ENCODE data around the gene GOLGA6L7.
A peak's percentile ranks its signal among the peaks of the same experiment; 100 is the strongest.
"Not testable (repeated sequence)": the region's sequence is repeated elsewhere in the genome, so short reads cannot be mapped to it uniquely, and the experiment has no call there.

GOLGA6L7 gene

GRCh38 chr15:28848521-28848920 lies at the start of gene GOLGA6L7:
Gene GOLGA6L7, minus strand, starts transcription at chr15:28848644. Its CDS starts 95 bp downstream, at chr15:28848549.
- not testable (repeated sequence) for DNase-seq

GRCh38 chr15:28897861-28898585 lies 49.6 kb upstream of the GOLGA6L7 start:
- DNase-seq, result no peak

DNA sequence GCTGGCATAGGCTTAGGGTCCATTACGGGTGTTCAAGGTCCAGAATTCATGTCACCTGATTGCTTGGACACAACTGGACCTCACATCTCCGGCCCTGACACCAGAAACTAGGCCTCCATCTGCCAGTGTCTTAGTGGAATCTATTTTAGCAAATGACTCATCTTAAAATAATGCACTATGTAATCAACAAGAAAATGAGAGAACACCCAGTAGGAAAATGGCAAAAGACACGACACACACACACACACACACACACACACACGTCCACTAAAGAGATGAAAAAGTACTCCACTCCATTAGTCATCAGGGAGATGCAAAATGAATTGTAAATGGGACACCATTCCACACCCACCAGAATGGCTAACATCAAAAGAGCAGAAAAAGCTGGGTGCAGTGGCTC lies 48.5 kb upstream of the GOLGA6L7 start:
- DNase-seq, result no peak

- DNase-seq, result no peak
Measured at GRCh38 chr15:28895566-28895965, 47.1 kb upstream of the GOLGA6L7 start.

DNA sequence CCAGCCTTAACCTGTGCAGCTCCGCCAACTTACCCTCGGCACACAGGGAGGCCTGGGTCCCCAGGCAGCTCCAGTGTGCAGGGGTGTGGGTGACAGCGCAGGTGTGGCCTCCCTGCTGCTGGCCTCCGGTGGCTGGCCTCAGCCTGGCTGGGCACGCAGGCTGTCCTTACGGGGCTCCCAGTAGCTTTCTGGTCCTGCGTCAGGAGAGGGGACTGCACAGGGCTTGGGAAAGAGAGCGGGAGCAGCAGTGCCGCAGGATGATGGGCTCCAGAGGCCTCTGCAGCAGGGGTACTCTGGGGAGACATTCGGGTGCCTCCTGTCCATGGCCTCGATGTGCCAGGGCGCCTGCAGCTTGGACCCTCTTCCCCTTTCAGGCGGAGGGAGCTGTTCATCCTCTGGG lies 46.7 kb upstream of the GOLGA6L7 start:
- DNase-seq, result no peak

DNA sequence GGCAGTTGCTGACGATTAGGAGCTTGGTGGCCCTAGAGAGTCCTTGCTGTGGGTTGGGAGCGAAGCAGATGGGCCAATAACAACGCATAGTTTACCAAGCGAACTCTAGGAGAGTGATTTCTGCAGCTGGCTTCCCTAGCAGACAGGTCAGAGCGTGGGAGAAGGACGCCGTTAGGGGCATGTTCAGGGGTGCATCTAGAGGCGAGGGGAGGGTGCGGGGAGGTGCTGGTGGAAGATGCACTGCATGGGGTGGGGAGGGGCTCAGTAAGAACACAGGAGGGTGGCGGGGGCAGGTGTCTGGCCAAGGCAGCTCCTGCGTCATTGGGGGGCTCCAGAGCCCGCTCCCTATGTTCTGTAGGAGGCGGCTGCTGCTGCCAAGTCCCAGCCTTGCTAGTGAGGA lies 46.2 kb upstream of the GOLGA6L7 start:
- DNase-seq, result no peak

DNA sequence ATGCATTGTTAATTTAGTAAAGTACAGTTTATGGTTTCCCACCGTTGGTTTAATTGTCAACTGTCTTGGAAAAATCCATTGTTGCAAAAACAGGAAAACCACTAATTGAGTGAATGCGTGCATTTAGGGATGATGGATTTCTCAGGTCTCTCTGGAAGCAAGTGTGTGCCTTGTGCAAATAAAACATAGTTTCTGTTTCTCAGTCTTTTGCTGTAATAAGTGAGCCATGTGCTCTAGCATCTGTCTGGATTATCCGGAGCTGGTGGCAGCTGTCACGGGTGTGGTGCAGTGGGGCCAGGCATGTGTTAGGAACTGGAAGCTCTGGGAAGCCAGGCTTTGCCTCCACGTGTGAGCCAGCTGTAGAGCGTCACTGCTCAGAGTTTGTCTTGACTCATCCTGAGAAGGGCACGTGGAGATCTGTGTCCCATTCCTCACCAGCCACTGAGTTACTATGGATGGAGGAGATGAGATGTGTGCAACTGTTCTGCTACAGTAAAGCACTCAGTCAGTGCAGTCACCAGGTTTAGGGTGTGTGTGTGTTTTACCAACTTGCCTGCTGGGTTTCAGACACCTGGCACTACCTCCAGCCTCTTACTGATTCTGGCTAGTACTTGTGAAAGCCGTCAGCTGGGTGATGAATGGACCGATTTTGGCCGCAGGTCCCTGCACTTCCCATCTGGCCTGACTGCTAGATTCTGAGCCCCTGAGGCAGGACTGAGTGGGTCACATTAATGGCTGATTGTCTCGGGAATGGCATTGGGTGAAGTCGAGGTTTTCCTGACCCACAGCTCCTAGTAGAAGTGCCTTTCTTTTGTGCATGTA lies 44.6 kb upstream of the GOLGA6L7 start:
- DNase-seq, result peak; percentile 14

DNA sequence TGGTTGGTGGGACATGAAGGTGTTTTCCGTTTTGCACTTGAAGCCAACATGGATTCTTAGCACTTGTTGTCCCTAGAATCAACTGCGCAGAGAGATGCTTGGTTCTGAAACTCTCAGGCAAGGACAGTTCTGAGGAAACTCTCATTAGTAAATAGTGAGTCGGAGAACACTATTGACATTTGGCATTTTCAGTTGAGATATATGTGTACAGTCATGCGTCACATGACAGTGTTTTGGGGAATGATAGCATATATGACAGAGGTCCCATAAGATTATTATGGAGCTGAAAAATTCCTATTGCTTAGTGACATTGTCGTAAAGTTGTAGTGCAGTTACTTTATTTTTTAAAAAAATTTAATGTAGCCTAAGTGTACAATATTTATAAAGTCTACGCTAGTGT lies 43.1 kb upstream of the GOLGA6L7 start:
- DNase-seq, result no peak

- no peak for DNase-seq
Measured at GRCh38 chr15:28890711-28891495, 42.5 kb upstream of the GOLGA6L7 start.

DNA sequence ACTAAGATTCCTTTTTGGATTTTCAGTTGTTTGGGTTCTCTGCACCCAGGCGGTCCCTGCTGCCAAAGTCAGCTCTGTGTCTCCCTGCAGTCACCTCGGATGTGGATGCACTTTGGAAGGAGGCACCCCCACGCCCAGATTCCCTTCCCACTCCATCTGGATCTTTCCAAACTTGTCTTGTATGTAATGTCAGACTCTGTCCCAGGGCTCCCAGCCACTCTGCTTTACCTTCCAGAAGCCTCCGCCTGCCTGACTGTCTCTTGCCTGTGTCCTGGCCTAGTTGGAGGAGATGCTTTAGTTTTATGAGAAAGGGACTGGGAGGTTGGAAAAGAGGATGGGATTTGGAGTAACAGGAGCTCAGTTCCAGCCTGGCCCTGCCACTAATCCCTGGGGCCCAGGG lies 41.8 kb upstream of the GOLGA6L7 start:
- DNase-seq, result not testable (repeated sequence)

DNA sequence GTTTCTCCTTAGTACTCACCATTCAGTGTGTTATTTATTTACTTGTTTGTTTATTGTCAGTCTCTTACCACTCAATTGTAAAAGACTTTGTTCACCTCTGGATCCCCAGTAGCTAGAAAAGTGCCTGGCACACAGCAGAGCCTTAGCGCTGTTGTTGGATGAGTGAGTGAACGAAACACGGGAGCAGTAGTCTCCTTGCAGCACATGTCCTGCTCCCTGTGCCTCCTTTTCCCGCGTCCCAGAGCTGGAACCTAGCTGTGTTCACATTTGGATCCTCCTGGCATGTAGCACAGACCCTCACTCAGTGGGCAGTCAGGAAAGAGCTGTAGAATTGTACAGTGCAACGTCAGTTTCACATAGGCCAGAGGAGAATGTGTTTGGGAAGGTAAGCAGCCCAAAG lies 41.4 kb upstream of the GOLGA6L7 start:
- DNase-seq, result not testable (repeated sequence)

GRCh38 chr15:28889346-28889745 lies 40.9 kb upstream of the GOLGA6L7 start:
- DNase-seq, result no peak

- no peak for DNase-seq
Measured at GRCh38 chr15:28888900-28889299, 40.5 kb upstream of the GOLGA6L7 start.

DNA sequence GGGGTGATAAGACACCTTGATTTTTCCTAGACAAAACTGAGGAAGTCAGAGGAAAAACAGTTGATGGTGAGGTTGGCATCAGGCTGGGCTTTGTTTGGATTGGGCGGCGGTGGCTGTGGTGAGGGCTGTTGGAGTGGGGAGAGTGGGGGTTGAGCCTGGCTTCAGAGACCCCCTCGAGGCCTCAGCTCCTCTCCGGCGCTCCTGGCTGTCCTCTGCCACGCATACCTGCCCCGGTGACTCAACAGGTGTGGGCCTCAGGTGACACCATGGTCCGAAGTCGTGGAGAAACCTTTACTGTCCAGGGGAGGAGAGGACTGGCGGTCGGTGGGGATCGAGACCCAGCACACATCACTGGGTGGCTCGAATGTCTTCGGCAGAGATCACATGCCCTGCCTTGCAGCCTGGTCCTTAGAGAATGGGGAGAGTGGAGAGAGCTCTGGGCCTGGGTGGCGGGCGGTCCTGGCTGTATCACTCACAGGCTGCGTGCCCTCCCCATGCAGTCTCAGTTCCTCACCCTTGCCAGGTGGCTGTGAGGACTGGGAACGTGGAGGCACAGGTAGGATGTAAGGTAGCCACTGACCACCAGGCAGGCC lies 40.0 kb upstream of the GOLGA6L7 start:
- no peak for DNase-seq

DNA sequence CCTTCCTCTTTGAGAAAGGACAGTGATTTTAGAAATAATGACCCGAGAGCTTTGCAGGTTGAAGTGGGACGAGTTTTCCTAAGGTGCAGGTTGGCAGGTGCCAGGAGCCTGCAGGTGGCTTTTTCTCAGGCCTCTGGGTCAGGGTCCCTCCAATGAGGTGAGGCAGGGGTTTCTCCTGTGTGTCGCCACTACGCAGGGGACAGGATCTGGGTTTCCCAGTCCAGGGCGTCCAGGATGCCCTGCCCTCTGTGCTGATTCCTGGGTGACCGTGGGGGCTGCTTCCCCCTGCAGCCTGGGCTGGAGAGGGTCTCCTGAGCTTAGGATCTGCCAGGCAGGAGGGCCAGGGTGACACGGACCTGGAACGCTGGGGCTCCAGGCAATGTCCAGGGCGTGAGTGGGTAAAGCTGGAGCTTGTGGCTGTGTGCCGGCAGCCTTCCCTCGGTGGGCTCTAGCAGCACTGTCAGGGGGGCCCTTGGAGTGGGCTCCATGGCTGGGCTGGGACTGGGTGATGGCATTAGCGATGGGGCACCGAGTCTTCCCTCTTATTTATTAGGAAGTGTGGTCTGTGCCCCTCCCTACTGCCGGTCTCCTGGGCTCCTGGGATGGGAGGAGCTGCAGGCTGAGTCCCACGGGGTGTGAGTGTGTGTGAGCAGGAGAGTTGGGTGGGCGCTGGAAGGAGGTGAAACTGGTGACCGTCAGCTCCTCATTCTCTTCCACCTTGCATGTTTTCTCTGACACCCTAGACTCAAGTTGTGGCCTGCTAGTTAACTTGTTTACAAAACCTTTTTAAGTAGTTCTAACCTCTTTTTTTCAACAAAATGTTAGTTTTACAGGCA lies 39.1 kb upstream of the GOLGA6L7 start:
- DNase-seq, result no peak

GRCh38 chr15:28886431-28887338 lies 38.2 kb upstream of the GOLGA6L7 start:
- no peak for DNase-seq

- no peak for DNase-seq
Measured at GRCh38 chr15:28885630-28886430, 37.4 kb upstream of the GOLGA6L7 start, which contains the start of gene APBA2. Gene APBA2, plus strand, starts transcription at chr15:28885974. Its CDS starts 167,911 bp downstream, at chr15:29053885.

GRCh38 chr15:28885128-28885629 lies 36.7 kb upstream of the GOLGA6L7 start:
- DNase-seq, result no peak

DNA sequence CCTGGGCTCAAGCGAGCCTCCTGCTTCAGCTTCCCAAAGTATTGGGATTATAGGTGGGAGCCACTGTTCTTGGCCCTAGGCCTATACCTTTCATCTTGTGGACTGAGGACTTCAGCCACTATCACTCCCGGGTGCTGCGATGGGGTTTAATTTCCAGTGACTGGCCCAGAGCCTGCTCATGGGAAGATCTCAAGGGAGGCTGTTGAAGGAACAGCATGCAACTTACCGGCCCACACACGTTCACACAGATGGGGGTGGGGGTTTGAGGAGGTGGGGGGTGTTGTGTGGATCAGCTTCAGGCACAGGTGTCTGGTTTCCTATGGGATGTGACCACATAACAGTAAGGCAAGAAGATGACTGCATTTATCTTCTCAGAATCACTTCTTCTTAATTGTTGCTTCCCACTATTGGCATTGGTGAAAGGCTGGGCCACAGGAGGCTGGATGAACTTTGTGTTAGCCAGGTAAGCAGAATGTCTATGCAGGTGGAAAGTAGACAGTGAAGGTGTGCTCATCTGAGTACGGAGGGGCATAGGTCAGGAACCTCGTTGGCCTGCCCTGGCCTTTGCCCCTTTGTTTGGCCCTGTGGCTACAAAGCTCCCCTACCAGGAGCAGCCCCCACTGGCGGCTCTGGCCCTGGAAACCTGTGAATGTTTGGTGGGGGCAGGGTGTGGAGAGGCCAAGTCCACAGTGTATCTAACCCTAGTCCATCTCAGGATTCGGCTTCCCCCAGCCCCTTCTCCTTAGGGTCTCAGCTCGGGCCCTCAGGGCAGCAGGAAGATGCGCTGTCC lies 35.9 kb upstream of the GOLGA6L7 start:
- DNase-seq, result no peak
